DMS53 (cell line): Measurements from ENCODE around the gene ZNF614.
"Not testable (repeated sequence)": the region's sequence is repeated elsewhere in the genome, so short reads cannot be mapped to it uniquely, and the experiment has no call there.

Experiments used
- DNase-seq: peaks from one replicate; lab custom pipeline; 2025; lab: John Stamatoyannopoulos, UW

ZNF614 gene

DNA sequence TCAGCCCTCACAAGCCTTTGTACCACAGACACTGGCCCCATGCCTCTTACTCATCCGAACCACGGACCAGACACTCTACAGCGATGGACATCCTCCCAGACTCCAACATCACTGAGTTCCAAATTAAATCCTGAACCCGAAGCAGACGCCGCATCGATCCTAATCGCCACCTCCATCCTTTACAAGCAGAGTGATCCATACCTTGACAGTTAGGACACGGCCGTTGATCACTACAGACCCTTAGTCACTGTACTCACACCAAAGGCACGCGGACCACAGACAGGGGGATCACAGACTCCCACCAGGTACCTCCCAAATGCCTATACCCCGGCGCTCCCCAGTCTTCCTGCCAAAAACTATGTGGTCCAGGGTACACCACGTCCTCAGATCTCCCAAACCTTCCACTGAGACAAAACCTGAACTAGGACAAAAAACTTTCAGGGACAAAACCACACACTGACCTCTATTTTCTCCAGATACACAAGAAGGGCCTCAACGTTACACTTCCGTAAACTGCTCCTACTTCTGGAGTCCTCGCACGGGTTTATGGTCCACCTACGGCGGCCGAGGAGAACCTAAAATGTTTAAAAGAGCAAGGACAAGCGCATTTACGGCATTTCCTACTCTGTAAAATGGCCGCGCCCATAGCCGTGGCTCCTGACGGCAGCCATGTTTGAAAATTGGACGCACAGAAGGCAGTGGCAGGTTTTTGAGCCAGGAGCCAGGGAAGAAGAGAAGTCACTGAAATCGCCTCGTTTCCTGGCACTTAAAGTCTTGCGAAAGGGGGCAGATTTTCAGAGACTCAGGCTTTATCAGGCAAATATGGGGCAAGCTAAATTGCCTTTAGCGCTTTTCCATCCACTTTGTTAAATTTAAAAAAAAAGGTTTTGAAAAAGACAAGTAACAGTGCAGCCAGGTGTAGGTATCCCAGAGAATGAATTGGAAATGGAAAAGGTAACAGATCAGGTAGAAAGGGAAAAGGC, 41.6 kb downstream of the ZNF614 start, which contains the start of gene ZNF350:
TSS of gene ZNF350 (minus strand) at position 532 of the 983 bp plus-strand sequence. CDS start 12,480 bp downstream, outside the sequence.
- DNase-seq: peak; percentile 98

DNA sequence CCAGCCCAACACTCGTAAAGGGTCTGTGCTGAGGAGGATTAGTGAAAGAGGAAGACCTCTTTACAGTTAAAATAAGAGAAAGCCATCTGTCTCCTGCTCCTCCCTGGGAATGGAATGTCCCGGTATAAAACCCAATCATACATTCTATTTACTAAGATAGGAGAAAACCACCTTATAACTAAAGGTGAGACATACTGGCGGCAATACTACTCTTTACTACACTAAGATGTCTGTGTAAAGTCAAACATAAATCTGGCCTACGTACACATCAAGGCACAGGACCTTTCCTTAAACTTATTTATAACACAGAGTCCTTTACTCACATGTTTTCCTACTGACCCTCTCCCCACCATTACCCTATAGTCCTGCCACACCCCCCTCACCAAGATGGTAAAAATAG, 44.8 kb downstream of the ZNF614 start:
- no peak for DNase-seq

DNA sequence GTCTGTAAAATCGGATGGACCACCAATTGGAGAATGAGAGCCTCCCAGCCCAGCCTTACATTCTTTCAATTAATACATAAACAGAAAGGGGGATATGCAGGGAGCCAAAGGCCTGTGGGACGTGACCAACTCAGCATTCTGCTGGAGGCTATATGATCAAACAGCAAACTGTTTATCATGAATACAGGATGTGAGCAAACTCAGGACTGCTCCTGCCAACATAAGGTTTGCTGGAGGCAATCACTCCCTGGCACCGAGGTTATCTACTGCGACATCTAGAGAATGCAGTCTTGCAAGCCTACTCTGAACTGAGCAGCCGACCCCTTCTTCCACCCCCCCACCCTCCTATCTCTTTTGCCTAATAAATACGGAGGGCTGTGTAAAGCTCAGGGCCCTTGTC, 47.3 kb downstream of the ZNF614 start:
- DNase-seq: not testable (repeated sequence)

DNA sequence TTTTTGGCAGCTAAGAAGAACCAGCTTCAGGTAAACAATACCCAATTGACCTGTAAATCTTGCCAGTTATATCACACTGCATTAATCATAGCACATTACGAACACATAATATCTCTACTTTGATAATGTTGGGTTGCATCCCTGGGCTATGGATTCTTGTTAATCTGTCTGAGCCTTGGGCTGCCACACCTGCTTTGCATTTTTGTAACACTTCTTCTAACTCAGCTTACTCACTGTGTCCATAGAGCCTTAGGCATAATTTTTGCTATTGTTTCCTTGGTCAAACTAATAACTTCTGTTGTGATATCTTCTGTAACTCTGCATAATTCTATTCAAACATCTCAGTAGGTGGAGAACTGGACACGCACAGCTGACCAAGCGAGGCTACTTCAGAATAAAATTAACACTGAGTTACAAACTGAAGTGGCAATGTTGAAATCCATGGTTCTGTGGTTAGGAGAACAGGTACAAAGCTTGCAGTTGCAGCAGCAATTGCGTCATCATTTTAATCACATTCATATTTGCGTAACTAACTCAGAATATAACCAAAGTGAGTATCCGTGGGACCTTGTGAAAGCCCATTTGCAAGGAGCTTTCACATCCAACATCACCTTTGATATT, 48.0 kb downstream of the ZNF614 start:
- no peak for DNase-seq

DNA sequence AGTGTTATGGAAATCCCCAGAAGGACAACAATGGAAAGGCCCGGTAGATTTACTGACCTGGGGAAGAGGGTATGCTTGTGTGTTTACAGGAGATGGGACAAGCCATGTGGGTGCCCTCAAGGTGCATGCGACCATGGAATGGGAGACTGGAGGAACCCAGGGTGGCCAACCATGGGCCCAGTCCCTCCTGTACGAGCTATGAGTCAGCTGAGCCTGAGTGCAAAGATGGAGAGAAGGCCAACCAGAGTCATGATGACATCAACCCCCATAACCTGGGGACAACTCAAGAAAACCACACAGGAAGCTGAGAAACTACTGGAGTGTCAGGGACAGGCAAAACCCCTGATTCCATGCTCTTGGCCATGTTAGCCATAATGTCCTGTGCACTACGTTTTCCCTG, 49.3 kb downstream of the ZNF614 start:
- DNase-seq: no peak

DNA sequence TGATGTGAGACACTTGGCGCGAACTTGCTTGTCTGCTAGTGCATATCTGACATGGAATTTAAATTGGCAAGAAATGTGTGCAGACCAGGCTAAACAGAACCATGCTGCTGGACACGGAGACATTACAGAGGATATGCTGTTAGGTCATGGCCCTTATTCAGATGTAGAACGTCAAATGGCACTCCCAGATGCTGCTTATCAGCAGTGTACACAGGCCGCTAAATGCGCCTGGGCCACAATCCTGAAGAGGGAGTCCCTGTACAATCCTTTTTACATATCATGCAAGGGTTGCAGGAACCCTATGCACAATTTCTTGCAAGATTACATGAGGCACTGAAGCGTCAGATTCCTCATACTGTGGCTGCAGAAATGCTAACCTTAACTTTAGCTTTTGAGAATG, 50.8 kb downstream of the ZNF614 start:
- DNase-seq: no peak

DNA sequence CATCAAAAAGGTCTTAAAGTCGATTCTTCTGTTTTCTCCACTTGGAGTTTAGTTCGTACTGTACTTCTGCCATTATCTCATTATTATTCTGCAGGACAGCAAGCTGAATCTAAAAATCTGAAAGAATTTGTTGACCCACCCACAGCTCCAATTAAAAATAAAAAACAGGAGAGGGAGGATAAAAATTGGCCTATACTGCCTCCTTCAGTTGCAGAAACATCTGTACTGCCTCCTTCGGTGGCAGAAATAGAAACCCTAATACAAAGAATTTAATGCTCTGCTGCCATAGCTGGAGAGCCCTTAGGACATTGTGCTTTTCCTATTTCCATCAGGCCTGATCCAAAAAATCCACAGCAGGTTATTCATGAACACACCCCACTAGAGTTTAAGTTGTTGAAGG, 51.3 kb downstream of the ZNF614 start:
- no peak for DNase-seq

DNA sequence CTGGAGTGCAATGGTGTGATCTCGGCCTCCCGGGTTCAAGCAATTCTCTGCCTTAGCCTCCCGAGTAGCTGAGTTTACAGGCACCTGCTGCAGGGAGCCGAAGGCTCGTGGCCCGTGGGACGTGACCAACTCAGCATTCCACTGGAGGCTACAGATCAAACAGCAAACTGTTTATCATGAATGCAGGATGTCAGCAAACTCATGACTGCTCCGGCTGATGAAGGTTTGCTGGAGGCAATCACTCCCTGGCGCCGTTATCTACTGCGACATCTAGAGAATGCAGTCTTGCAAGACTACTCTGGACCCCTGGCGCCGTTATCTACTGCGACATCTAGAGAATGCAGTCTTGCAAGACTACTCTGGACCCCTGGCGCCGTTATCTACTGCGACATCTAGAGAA, 52.4 kb downstream of the ZNF614 start:
- not testable (repeated sequence) for DNase-seq

DNA sequence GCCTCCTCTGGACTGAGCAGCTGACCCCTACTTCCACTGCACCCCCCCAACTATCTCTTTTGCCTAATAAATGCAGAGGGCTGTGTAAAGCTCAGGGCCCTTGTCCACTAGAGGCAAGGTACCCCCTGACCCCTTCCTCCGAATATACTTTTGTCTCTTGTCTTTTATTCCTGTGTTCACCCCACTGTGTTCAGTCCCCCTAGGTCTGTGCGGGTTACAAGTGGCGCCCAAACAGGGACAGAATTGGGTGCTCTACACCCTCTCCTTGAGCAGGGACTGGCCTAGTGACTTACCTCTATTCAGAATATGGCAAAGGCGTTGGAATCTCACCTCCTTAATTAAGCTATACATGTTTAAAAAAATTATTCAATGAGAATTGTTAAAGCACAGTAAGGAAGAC, 56.6 kb downstream of the ZNF614 start:
- DNase-seq: peak; percentile 25

DNA sequence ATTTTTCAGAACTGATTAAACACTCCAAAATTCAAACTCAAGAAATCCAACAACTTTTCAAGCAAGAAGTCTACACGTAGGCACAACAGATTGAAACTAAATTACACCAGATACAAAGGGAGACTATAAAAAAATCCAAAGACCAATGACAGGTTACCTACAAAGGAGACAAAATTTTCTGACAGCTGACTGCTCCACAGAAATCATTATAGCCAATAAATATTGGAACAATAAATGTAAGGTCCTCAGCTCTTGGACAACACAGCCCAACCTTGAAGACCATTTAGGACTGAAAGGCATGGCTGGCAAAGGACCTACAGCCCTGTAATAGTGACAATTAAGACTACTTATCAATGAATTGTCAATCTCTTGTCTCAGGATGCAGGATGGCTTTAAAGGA, 57.5 kb downstream of the ZNF614 start:
- no peak for DNase-seq

DNA sequence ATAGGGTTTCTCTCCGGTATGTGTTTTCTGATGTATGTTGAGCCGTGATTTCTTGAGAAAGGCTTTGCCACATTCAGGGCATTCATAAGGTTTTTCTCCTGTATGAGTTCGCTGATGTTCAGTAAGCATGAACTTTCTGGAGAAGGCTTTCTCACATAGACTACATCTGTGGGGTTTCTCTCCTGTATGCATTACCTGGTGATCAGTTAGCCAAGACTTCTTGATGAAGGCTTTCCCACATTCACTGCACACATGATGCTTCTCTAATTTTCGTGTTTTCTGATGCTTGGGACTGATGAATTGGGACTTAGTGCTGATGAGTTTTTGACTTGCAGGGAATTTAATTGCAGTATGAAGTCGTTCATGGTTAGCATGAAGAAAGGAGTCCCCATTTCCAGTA, 62.6 kb downstream of the ZNF614 start:
- no peak for DNase-seq
